OCI-M2 (cell line): Measurements from ENCODE around the gene ERC2.

Experiments
- DNase-seq: peaks from one replicate; lab custom pipeline; 2025; ENCODE audit not compliant: unreplicated experiment; lab: John Stamatoyannopoulos, UW

ERC2 gene

DNA sequence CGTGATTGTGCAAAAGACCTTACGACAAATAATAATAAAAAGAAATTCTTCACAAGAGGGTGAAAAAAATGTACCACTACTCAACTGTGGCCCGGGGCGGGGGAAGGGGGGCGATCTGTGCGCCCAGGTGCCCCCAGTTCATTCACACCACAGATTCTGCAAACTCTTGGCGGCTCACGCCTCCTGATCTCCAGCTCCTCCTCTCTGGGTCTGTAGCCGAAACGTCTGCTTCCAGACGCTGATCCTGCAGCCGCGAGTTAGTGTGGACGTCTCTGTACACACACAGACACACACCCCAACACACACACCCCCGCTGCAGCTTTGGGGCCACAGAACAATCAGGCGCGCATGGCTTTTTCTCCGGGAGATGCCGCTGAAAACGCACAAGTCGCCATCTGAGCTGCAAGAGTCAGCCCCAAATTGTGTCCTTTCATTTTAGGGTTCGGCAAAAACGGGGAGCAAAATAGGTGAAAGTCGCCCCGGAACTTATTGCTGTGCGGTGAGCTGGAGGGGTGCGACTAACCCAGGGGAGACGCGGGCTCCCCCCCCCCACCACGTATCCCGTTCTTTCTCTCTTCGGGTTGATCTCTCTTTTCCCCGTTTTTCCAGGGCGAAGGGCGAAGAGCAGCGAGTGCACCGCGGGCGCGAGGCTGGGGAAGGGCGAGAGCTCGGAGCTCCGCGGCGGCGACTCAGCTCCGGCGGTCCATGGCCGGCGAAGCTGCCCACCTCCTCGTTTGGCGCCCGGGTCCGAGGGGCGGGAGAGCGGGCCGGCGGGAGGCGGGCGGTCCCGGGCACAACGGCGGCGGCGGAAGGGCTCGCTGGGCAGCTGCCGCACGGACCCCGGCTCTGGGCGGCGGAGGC is 980.7 kb downstream of the ERC2 start:
- DNase-seq = no peak

DNA sequence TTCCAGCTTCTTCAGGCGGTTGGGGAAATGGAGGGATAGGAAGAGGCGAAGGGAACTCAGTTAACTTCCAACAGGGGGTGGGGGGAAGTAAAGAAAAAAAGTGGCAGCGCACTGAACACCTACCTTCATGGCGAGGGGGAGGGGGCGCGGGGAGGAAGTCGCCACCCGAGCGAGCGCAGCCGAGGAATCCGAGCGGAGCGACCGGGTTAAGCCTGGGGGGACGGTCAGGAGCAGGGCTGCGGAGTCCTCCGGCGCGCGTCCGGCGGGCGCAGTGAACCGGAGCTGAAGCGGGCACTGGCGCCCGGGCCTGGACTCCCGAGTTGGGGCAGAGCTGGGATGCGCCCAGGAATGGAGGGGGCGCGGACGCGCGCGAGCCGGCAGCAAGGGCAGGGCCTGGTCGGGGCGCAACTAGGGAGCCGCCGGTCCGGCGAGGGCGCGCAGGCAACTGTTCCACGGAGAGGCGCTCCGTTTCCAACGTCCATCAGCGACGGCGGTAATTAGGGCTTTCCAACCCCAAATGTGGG is 981.3 kb downstream of the ERC2 start, which contains the start of gene WNT5A:
Gene WNT5A, minus strand, starts transcription at position 450 of the 524 bp plus-strand sequence. Its CDS starts 321 bp downstream, at position 129.
- no peak for DNase-seq

DNA sequence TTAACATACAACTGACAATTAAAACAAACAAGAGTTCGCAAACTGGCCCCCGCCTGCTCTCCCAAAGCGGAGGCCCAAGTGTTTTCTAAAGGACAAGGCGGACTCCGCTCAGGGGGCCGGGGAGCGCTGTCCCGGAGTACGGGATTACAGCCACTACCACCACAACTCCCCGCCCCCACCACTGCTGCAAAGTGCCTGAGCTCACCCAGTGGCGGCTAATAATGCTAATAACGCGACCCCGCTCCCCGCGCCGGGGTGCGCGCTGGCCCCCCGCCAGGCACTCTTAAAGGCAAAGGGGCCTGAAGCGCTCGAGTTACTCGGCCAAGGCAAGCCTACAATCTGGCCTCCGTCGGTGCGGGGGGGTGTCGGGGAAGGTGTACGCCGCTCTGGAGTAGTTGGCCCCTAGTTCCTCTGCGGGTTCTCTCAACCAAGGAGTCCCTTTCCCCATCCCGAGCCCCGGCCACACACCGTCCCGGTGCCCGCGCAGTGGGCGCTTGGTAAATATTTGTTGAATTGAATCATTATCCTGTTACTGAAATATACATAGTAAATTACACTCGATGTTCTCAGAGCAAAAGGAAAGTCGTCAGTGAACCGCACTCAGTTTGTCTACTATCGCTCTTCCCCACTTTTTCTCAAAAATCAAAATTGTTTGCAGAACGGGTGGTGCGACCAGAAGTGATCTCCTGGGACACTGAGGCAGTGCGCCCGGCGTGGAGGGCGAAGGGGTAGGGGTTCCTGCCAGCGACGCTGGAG is 982.0 kb downstream of the ERC2 start:
- no peak for DNase-seq

DNA sequence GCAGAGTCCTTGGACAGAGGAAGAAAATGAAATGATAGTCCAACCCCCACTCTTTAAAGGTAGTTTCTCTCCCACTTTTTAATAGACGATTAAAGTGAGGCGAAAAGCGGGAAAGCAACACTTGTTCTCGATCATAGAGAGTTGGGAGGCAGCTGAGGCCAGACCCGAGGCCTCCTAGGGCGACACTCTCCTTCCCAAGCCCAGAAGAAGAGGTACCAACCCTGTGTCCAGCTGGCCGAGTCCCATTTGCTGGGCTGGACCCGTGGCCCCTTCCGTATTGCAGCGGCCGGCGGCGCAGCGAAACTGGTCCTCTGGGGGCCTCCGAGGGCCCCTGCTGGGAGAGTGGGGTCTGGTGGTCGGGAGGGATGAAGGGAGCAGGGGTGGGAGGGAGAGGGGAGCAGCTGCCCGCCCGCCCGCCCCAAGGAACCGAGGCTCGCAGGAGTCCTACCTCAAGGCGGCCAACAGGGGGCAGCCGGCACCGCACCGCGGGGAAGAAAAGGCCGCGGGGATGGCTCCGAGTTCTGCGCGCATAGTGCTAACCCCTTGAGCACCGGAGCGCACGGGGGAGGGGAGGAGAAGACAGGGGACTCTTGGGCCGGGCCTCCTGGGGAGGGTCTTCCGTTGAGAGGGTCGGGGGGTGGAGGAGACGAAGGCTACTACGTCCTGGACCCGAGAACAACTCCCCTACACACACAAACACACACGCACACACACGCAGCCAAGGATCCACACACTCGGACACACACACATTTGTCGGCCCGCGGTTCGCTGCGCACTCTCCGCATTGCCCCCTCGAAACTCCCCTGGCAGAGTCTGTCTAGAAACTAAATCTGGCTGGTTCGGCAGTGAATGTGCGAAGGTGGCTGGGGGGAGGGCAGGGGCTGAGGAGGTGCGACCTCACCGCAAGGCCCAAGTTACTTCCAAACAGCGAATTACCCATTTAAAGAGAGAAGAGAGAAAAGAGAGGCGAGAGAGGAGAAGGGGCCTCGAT is 983.2 kb downstream of the ERC2 start:
- no peak for DNase-seq

DNA sequence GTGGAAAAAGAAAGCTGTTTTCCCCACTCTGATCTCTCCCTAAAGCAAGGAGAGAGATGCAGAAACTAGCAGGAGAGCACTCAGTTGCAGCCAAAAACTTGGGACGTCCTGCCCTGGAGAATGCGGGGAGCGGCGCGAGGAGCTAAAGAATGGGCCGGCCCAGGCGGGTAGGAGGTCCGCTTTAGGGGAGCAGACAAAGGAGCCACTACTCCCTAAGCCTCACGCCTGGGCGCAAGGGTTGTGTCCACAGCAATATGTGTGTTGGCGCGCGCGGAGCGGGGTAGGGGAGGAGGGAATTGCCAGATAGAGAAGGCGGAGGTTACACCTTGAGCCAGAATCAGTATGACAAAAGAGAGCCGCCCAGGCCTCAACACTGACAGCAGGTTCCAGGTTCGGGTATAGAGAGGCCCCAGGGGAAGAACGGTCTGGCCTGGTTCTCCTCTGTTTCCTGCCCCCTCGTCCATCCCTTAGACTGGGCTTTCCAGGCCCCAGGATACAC is 984.0 kb downstream of the ERC2 start:
- DNase-seq = no peak

DNA sequence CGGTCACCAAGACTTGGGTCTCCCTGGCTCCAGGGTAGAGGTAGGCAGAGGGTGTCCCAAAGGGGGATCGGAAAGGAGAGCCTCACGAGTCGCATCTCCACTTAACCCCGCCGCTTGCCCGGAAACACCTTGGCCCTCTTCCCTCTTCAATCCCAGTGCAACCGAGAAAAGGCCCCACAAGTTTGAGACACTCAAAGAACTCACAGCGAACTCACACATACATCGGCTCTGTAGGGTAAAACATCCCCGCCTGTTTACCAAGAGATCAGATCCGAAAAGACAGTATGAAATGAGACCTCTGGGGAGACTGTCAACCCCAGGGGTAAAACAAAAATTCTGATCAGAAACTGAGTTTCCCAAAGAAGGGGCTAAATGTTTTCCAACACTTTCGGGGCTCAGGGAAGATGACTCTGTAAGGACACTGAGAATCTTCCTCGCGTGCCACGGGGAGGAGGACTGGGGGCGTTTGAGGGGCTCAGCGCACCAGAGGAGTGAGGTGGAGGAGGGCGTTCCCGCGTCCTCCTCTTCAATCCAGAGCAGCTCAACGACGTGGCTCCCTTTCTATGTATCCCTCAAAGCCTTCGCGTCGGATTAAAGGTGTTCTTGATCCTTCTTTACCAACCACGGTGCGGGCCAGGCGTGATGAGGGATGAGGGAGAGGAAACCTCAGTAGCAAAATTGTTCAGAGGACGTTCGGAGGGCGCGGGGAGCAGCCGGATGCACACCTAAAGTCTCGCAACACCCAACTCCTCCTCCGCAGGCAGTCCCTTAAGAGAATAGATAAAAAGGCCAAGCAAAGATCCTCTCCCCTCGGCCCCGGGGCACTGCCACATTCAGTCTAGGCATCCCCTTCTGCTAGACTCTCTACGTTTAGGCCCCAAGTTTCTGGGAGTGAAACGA is 984.8 kb downstream of the ERC2 start:
- DNase-seq = no peak

DNA sequence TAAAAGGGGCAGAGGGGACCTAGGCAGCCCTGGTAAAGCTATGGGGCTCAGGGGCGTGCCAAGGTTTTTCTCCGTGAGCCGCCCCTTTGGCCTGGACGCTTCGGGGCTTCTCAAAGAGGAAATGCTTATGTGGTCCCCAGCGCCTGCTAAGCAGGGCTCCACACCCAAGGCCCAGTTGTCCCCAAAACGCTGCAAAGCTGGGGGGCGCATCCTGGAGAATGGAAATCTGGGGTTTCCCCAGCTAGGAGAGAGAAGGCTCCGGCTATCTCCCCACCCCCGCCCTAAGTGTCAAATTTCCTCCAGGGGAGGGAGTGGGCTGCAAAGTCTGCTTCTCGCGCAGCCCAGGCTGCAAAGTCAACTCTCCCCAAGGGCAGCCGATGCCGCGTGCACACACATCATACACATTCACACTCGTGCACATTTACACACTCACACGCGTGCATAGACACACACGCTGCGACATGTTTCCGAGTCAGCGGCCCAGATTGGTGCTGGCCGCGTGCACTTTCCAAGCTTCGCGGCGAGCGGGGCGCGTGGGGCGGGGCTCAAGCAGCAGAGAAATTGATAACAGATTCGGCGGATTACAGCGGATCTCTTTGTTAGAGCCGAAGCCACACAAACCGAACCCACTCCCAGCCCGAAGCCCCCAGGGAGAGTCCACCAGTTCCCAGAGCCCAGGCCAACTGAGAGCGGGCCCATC is 985.6 kb downstream of the ERC2 start:
- no peak for DNase-seq

DNA sequence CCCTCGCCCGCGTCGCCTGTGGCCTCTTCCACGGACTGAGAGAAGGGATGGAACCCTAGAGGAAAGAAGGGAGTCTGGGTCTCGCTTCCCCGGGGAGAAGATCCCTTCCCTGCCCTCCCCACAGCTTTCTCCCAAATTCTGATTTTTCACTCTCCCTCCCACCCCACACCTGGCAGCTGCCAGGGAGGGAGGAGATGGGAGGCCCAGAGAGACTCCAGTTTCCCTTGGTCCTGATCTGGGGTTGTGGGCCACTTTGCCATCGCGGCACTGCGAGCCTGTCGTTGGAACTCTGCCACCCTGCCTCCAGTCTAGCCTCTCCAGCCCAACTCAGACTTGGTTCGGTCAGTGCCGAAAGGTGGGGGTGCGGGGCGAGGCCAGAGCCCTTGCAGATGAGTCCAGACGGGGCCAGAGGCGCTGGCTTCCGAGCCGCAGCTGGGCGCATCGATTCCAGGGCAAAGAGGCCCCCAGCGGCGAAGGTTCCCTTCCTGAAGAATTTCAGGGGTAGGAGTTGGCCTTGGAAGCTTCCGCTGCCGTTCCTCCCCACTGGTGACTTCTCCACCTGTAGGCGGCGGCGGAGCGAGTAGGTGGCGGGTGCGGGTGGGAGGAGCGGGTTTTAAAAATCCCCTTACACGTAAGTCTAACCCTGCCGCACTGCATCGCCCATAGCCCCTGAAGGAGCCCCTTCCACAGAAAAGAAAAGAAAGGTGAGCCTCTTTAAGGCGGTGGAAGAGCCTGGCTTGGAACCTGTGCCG is 986.3 kb downstream of the ERC2 start:
- DNase-seq = no peak

DNA sequence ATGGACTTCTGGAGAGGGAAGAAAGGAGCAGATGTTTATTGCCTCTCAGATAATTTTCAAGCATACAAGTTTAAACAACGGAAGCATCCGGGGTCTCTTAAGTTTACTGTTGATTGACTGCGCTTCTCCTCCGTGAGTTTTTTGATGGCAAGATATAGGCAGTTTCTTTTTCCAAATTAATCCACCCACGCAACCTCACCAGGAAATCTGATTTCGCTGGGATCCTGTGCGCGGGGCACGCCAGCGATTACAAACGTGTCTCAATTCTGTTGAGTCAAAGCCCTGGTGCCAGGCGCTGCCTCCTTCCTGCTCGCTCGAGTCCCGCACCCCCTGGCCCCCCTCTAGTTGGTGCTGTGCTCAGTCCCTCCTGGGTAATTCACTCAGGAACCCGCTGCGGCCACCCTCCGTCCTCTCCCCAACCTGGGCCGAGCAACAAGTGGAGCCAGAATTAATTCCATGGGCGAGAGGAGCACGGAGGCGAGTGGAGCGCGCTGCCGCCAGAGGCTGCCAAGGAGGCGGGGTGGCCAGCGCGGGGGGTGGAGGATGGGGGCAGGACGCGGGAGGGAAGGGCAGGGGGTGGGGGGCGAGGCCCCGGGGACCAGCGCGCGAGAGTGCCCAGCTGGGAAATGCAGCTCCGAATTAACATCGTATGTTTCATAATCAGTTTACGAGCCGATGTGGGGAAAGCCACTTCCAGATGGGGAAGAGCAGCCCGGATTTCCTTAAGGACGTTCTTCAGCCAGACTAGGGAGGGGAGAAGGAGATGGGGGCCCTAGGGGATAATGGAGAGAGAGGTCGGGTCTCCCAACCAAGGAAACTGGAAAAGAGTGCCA is 987.1 kb downstream of the ERC2 start:
- no peak for DNase-seq

DNA sequence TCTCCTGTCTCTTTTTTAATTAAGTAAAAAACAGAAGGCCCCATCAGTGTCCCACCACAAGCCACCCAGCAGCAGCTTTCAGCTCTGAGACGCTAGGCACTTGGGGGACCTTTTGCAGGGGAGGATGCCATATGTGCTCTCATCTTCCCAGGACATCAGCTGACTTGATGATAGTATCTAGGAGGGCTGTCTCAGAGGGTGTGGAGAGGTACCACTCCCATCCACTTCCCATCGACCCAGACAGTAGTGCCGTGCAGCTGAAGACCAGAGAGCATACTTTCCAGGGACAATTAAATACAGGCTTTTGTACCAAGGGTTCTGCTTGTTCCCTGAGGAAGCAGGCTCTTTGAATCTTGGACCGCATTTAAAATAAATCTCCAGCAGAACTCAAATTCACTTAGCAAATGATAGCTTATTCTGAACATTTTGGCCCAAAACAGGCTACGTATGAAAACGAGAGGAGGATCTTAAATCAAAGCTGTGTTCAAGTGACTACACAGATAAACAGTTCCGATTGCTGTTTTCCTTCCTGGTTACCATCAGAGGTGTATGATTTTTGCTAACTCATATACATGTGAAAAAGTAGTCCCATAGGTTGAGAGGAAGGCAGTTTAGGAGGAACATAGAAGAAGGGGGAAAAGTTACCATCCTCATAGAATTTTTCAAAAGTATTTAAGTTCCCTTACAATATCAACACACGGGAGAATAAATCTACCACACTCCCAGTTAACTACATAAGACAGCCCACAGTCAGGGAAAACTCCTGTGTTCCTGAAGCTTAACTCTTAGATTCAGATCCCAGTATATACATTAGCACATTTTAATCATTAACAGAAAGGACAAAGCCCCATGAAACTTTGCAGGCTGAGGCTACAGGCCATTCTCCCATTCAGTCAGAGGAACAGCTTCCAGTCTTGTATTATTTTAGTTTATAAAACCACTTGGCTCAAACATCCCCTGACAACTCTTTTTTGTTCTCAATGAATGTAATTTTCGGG is 990.7 kb downstream of the ERC2 start:
- no peak for DNase-seq

DNA sequence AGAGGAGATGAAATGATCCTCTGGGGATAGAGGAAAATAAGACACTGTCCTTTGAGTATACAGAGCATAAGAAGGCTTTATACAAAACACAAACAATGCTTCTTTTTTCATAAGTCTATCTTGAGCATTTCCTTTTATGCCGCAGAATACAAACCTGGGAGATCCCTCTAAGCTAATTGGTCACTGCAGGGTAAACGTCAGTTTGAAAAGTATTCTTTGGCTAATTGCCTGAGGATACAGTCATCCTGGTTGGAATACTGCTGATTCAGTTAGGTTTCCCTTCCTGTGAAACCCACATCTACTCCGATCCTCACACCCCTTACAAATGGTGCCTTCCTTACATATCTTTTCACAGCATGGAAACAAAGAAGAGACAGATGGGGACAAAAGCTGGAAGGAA is 991.8 kb downstream of the ERC2 start:
- no peak for DNase-seq

DNA sequence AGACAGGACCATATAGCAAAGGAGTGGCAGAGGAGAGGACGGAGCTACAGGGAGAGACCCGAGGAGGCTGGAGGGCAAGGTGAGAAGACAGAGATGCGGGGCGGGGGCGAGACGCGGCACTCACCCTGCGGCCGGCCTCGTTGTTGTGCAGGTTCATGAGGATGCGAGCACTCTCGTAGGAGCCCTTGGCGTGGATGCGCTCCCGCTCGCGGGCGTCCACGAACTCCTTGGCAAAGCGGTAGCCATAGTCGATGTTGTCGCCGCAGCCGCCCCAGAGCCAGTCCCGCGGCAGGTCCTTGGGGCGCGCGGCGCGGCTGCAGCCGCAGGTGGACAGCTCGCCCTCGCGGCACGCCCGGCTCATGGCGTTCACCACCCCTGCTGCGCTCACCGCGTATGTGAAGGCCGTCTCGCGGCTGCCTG is 994.0 kb downstream of the ERC2 start:
- DNase-seq = no peak

DNA sequence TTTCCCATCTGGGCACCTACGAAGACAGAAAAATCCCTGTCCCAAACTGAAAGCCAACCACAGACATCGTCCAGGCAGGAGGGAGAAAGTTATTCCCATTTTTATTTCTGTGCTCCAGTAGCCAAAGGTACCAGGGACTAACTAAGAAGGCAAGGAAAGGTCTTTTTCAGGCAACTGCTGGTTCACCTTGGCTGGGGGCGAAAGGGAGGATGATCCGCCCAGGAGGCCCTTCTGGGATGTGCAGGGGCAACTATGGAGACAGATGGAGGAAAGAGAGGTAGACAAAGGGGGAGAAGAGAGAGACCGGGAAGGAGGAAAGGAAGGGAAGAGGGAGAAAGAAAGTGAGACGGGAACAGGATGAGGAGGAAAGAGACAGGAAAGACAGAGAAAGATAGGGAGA is 994.5 kb downstream of the ERC2 start:
- no peak for DNase-seq

DNA sequence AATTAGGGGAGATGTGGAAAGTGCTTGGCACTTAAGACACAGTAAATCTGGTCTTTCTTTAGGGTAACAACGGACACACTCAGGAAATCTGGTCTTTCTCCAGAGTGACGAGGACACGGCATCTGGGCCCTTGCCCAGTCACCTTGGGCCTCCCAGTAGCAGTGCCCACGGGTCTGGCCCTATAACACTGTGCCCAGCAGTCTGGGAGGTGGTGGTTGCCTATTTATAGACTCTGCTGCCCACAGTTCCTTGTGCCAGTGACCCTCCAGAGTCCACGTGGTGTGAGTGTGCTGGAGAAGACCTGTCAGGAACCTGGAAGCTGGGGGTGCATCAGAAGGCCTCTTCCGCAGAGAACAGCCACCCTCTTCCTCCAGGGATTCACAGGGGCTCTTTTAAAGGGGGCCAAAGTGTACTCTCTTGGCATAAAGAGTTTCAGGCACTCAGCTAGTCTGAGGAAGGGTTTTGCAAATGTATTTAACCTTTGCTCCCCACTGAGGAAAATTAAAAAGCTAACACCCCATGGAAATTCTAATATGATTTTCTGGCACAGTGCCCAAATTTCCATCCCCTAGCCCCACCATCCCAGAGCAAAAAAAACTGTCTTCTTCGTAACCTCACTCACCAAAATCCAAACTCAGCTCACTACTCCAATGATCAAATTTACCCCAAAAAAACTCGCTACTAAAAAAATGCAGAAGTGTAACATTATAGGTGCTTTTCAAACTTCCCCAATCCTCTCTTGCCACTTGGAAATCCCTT is 996.6 kb downstream of the ERC2 start:
- no peak for DNase-seq

DNA sequence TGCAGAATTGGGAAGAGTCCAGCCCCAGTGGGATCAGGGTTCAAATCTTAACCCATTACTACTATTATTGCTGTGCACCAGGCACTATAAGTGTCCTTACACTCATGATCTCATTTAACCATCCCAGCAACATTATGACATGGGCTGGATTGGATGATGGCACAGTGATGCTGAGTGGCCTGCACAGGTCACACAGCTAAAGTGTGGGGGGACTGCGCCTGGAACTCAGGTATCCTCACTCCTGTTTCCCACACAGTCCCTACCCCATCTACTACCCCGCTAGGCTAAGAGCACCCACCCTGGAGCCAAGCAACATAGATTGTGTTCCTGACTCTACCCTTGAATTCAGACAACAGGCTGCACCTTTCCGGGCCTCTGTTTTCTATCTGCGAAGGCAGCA is 997.2 kb downstream of the ERC2 start:
- DNase-seq = no peak
